ENCODE data around the gene UGT1A9.

GRCh38 chr2:233692648-233693047 is 20.9 kb downstream of the UGT1A9 start, which contains the start of gene UGT1A6:
- TF ChIP-seq CTCF (IDR thresholded peaks at IDR 0.05) (no peak), POLR2A (IDR thresholded peaks at IDR 0.05) (no peak)
